Mucosa of descending colon (tissue), 3 donors: ENCODE measurements around the gene CHMP4A. TPM values are rescaled to one million over a fixed set of nuclear protein-coding genes. Genes with fewer than 3 reads are reported as not detected.
"Not testable (repeated sequence)": the region's sequence is repeated elsewhere in the genome, so short reads cannot be mapped to it uniquely, and the experiment has no call there.

Experiments used
- ATAC-seq: fragments of 200-7000 bp; cut with Tn5 transposase; one replicate; pipeline ENCODE4 v1.9.1; 2020; ENCODE audit warnings: mild to moderate bottlenecking, moderate library complexity
- DNase-seq, 3 donors: peaks; one replicate each; pipeline ENCODE4 v3.0.0-alpha.2; 2020
- H3K36me3 ChIP-seq: fragments of 200-600 bp; one replicate; pipeline ENCODE4 v1.8.0; 2021; ENCODE audit warnings: low read depth, mild to moderate bottlenecking
- H3K4me1 ChIP-seq: fragments of 200-600 bp; one replicate; pipeline ENCODE4 v1.8.0; 2021; ENCODE audit warnings: low read depth, mild to moderate bottlenecking
- H3K4me3 ChIP-seq: fragments of 200-600 bp; one replicate; pipeline ENCODE4 v1.8.0; 2021; ENCODE audit warnings: mild to moderate bottlenecking
- H3K9me3 ChIP-seq: fragments of 200-600 bp; one replicate; pipeline ENCODE4 v1.8.0; 2021; ENCODE audit warnings: mild to moderate bottlenecking
- intact Hi-C, 2 donors: fragments of 100-400 bp; cut with DNase I in 1 of 2; cut with micrococcal nuclease in 1 of 2; formaldehyde crosslinking; loops; one replicate each; pipeline versions ENCODE4 v1.11.0 to v1.11.1; 2022; cut with DNase I, micrococcal nuclease
- total RNA-seq, 3 donors: library from RNA; stranded (reverse); fragmentation: NEBNext Ultra II Directional in 2 of 3; extraction: Animal tissue kit (Norgen Biotek cat#: 25700) in 2 of 3; gene quantifications; one replicate each; pipeline versions ENCODE4 v1.2.1 to v1.2.4, GENCODE V29; 2021 to 2023
- TF ChIP-seq, protein P1 (sequence below): fragments of 200-600 bp; IDR thresholded peaks from one replicate; pipeline ENCODE4 v1.8.0; 2022; ENCODE audit warnings: antibody characterized with exemption, mild to moderate bottlenecking
- donor health status: DM: no; HTN: no; CAD: no; lungs with moderate emphysema.
- donor health status: DM: no; HTN: no; CAD: no.
- donor health status: DM: no; HTN: yes; CAD: no.

The CHMP4A gene
- total RNA-seq, 3 donors from 2014 or later, result 47.6 to 67.8 (median 49.5) TPM

- Histone ChIP-seq H3K4me3 (no peak overlapping the region), H3K36me3 (no peaks in the 10 kb centered on the region), H3K9me3 (no peaks in the 10 kb centered on the region), H3K4me1 (no peaks in the 10 kb centered on the region)
- DNase-seq, result no peak
- TF ChIP-seq, protein P1, sequence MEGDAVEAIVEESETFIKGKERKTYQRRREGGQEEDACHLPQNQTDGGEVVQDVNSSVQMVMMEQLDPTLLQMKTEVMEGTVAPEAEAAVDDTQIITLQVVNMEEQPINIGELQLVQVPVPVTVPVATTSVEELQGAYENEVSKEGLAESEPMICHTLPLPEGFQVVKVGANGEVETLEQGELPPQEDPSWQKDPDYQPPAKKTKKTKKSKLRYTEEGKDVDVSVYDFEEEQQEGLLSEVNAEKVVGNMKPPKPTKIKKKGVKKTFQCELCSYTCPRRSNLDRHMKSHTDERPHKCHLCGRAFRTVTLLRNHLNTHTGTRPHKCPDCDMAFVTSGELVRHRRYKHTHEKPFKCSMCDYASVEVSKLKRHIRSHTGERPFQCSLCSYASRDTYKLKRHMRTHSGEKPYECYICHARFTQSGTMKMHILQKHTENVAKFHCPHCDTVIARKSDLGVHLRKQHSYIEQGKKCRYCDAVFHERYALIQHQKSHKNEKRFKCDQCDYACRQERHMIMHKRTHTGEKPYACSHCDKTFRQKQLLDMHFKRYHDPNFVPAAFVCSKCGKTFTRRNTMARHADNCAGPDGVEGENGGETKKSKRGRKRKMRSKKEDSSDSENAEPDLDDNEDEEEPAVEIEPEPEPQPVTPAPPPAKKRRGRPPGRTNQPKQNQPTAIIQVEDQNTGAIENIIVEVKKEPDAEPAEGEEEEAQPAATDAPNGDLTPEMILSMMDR, result no peak
- no peak for ATAC-seq
- intact Hi-C loops, result no loop called here
Observed at GRCh38 chr14:24251880-24252288, 38.6 kb upstream of the CHMP4A start.

GRCh38 chr14:24250354-24250753 is 37.1 kb upstream of the CHMP4A start:
- Histone ChIP-seq H3K4me3 (no peak overlapping the region), H3K36me3 (no peaks in the 10 kb centered on the region), H3K4me1 (no peaks in the 10 kb centered on the region), H3K9me3 (no peaks in the 10 kb centered on the region)
- DNase-seq (peak in 1 of 3 donors; percentile 10), ATAC-seq (no peak)
- TF ChIP-seq, protein P1, result no peak
- intact Hi-C loops, result no loop called here

GRCh38 chr14:24249230-24250021 is 36.1 kb upstream of the CHMP4A start:
- intact Hi-C loops, result no loop called here
- H3K9me3 ChIP-seq, result no peaks in the 10 kb centered on the region
- H3K4me1 ChIP-seq, result no peaks in the 10 kb centered on the region
- DNase-seq (peak in 2 of 3 donors; percentile 14 to 41), ATAC-seq (no peak)
- TF ChIP-seq, protein P1, result no peak
- H3K4me3 ChIP-seq, result no peak overlapping the region
- H3K36me3 ChIP-seq, result no peaks in the 10 kb centered on the region

GRCh38 chr14:24247422-24247821 is 34.1 kb upstream of the CHMP4A start:
- DNase-seq (peak in 1 of 3 donors; percentile 12), ATAC-seq (no peak)
- Histone ChIP-seq H3K36me3 (no peaks in the 10 kb centered on the region), H3K9me3 (no peaks in the 10 kb centered on the region), H3K4me1 (peaks cover 6% of the 10 kb centered on the region), H3K4me3 (no peak overlapping the region)
- intact Hi-C loops, result no loop called here
- TF ChIP-seq, protein P1, result no peak

DNA sequence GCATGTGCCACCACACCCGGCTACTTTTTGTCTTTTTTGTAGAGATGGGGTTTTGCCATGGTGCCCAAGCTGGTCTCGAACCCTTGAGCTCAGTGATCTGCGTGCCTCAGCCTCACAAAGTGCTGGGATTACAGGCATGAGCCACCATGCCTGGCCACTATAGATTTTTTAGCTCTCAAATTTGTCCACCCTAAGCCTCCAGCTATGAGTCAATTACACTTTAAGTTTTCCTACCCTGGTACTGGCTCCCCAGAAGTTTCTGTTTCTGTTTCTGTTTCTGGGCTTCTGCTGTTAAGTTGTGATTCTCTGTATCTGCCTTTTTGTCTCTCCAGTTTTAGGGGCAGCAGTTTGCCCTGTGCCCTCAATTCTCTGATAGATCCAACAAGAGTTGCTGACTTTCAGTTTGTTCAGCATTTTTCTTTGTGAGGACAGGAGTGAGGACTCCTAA is 33.5 kb upstream of the CHMP4A start:
- TF ChIP-seq, protein P1, result no peak
- intact Hi-C loops, result no loop called here
- no peaks in the 10 kb centered on the region for H3K36me3 ChIP-seq
- DNase-seq (peak in 1 of 3 donors; percentile 7), ATAC-seq (no peak)
- H3K4me1 ChIP-seq, result peaks cover 6% of the 10 kb centered on the region
- no peak overlapping the region for H3K4me3 ChIP-seq
- no peaks in the 10 kb centered on the region for H3K9me3 ChIP-seq

DNA sequence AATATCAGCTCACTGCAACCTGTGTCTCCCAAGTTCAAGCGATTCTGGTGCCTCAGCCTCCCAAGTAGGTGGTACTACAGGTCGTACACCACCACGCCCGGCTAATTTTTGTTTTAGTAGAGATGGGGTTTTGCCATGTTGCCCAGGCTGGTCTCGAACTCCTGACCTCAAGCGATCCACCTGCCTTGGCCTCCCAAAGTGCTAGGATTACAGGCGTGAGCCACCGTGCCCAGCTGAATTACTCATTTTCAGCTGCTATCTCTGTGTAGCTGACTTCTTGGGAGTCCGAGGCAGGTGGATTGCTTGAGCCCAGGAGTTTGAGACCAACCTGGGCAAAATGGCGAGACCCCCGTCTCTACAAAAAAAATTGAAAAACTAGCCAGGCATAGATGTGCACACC is 32.1 kb upstream of the CHMP4A start:
- H3K4me3 ChIP-seq, H3K36me3 ChIP-seq, ATAC-seq, intact Hi-C loops, H3K9me3 ChIP-seq: not testable (repeated sequence)
- peaks cover 20% of the 10 kb centered on the region for H3K4me1 ChIP-seq
- peak in 1 of 3 donors; percentile 16 for DNase-seq
